Limb (tissue), 2 donors: Measurements from ENCODE around the gene ITGA3.

ENCODE experiments used
- DNase-seq, 2 donors: peaks; one replicate each; pipeline ENCODE4 v3.0.0-alpha.2; 2016; ENCODE audit errors: extremely low spot score in 2 of 2

ITGA3 gene

DNA sequence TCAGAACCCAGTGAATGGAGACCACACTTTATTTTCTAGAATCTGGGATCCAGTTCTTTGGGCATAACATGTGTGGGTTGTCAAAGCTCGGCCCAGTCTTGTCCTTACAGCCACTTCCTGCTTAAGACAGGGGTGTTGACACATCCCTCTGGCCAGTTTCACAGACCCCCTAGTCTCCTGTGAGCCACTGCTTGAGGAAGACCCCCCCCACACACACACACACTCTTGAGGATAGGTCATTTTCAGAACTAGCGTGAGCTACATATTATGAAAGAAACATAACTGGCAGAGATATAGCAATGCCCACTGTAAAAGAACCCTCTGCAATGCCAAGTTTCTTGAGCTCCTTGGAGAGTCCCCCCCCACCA is 36.0 kb downstream of the ITGA3 start:
- DNase-seq, result peak in 1 of 2 donors; percentile 21

GRCh38 chr17:50093246-50093645 is 37.3 kb downstream of the ITGA3 start:
- DNase-seq, result no peak

GRCh38 chr17:50093807-50094206 is 37.9 kb downstream of the ITGA3 start:
- no peak for DNase-seq

GRCh38 chr17:50094243-50094752 is 38.4 kb downstream of the ITGA3 start:
- peak; percentile 89 to 95 for DNase-seq

DNA sequence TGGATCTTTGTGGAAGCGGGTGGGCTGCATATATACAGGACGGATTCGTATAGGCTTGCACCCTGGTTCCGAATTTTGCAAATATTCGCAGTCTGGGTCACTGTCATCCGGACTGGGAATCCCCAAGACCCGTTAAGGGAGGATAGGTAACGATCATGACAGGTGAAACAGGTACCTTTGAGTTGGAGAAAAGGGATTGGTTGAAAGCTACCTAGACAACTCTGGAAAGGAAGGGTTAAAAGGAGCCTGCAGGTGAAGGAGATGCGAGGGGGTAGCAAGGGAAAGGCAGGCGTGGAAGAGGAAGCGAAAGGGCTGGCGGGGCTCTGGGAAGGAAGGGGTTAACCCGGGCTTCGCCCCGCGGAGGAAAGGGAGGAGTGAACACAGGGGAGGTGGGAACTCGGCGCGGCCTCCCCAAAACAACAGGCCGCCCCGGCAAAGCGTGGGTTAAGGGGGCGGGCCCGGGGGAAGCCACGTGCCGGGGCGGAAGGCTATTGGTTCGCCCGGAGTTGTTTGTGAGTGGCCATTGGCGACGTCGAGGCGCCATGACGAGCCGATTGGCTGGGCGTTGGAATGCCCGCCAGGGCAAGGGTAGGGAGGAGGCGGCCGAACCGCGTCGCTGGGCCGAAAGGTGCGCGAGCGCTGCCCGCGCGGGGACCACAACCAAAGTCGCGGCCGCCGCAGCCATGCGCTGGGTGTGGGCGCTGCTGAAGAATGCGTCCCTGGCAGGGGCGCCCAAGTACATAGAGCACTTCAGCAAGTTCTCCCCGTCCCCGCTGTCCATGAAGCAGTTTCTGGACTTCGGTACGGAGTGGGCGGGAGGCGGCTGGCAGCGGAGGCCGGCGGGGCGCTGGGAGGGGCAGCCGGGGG is 39.1 kb downstream of the ITGA3 start, which contains the start of gene PDK2:
Gene PDK2 (plus strand): TSS at position 599 of the 867 bp plus-strand sequence. CDS start 85 bp downstream, at position 684.
- DNase-seq, result peak; percentile 97 to 98

DNA sequence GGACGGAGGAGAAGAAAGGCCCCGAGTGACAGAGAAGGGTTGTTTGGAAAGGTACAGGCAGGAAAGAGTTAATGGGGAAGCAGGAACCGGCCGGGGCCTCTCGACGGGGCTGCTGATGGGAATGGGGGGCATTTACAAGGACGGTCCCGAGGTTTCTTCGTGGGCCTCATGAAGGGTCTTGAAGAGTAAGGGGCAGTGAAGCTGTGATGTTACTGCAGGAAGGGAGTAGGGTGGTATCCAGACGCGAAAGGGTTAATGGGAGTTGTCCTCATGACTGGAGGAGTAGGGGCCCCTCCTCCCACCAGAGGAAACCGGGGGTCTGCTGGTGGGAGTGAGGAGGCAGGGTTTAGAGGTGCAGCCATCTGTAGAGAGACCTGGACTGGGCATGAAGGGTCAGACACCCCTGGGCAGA is 39.7 kb downstream of the ITGA3 start:
- no peak for DNase-seq

DNA sequence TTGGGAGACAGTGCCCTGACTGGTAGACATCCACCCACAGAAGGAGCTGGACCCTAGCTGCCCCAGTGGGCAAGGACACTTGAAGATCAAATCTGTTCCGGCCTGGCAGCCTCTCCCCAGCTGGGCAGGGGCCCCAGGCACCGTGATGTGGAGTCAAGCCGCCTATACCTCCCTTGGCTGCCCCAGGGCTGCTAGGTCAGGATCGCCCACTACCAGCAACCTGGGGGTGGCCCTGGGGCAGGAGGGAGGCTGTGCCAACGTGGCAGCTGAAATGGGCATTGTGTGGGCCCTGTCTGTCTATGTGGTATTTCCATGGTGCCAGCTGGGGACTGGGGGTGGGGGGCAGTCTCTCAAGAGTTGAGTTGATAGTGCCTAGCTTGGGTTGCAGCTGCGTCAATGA is 40.2 kb downstream of the ITGA3 start:
- DNase-seq, result no peak

GRCh38 chr17:50096758-50097157 is 40.8 kb downstream of the ITGA3 start:
- DNase-seq, result no peak

DNA sequence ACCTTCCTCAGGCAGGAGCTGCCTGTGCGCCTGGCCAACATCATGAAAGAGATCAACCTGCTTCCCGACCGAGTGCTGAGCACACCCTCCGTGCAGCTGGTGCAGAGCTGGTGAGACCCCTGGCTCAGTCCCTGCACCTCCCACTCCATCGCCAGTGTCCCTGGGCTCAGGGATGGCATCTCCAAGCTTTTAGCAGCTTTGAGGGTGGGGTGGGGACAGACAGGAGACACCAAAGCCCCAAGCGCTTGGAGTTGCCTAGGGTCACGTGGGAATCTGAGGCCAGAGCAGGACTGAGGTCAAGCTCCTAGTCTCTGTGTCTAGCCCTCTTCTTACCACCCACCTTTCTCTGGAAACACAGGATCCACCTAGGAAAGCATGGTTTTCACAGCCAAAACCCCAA is 41.5 kb downstream of the ITGA3 start:
- DNase-seq, result no peak

- DNase-seq, result no peak
These were observed 42.0 kb downstream of the ITGA3 start for GRCh38 chr17:50097926-50098325.

DNA sequence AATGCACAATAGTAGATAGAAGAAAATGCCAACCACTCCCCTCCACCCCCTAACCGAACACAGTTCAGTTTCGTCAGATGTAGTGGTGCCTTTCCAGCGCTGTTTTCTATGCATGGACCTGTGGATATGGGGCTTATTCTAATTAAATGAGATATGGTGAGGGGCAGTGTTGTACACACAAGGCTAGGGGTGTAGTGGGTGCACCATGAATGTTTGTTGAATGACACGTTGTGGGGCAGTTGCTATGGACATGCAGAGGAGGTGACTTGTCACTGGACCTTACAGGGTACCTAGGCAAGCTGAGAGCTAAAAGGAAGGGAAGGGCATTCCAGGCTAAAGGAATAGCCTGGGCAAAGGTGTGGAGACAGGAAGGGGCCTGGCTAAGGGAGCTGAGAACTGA is 42.7 kb downstream of the ITGA3 start:
- no peak for DNase-seq

DNA sequence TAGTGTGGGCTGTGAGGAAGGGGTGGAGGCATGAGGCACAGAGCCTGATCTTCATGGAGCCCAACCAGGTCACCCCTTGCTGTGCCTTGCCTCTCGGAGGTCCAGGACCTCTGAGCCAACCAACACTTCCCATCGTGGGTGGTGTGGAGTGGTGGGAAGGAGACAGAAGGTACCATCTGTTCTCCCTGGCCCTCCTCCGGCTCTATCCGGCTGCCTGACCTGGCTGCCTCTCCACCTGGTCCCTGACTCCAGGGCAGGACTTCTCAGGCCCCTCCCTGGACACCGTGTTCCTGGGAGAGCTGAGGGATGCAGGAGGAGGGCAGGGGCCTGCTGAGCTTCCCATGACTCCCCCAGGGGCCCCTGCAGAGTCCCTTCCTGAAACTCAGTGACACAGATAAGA is 43.1 kb downstream of the ITGA3 start:
- no peak for DNase-seq

DNA sequence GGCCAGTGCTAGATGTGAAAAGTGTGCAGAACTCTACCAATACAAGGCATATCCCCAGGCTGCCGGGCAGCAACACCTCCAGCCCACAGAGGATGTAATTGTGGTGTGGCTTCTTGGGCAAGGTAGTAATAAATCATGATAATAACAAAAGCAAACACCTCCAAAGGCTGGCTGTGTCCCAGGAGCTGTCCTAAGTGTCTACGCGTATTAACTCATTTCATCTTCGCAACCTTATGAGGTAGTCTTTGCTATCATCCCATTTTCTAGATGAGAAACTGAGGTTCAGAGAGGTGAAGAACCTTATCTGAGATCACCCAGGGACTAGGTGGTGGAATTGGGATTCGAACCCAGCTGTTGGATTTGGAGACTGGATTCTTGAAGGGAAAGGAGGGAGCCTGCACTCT is 44.6 kb downstream of the ITGA3 start:
- DNase-seq, result no peak

- DNase-seq, result no peak
These were observed 45.0 kb downstream of the ITGA3 start for GRCh38 chr17:50100921-50101345.

DNA sequence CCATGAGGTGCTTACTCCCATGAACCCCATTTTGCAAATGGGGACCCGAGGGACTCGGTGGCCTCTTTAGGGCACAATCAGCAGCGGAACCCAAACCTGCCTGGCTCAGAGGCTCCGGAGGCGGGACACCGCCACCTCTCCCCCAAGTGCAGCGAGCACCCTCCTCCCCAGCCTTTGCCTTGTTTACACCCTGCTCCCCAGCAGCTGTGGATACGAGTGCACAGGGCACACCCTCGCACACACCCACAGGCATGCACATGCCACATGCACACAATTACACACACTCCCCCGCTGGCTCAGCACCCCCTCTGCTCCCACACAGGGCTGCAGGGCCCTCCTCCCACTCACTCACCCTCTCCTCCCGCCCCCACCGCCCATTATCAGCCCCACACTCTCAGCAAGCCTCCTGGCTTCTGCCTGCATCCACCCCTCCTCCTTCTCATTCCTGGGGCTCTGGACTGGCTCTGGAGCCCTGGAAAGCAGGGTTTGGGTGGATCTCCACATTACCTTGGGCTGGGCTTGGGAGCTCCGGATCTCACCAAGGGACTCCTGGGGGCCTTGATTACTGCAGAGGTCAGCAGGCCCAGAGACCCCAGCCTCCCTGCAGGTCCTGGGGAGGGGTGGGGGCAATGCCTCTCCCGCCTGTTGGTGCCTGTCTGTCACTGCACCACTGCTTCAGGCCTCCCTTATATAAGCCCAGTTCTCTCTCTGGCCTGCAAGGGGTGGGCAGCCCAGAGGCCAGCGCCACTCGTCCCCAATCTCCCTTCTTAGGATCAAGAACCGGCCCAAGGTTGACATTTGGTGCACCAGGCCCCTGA is 45.6 kb downstream of the ITGA3 start:
- DNase-seq, result no peak

DNA sequence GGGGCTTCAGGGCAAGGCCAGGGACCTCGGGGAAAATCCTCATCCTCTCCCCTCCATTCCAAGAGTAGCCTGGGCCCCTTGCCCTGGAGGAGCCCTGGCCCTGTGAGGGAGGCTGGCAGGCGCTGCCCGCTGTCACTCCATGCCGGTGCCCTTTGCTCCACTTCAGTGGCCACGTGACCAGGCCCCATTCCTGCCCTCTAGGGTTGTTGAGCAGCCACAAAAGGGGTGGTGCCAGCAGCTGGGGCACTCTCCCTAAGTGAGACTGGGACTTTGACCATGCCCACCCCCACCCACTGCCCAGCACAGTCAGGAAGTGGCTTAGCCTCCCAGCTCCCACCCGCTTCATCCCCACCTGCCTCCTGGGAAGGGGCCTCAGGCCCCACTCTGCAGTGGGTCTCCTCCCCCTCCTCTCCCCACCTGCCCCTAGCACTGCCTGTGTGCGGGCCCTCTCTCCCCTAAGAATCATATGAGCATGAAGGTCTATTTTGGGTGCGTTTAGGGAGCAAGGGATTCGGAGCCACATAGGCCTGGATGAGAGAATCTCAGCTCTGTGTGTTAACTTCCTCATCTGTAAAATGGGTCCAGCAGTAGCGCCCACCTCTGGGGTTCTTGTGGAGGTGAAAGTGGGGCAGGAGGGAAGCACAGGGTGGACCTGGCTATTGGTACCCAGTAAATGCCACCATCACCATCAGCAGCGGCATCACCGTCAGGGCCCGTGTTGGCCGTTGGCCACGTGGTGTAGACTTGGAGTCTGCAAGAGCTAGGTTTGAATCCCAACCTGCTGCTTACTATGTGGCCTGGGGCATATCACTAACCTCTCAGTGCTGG is 46.5 kb downstream of the ITGA3 start:
- DNase-seq, result no peak

DNA sequence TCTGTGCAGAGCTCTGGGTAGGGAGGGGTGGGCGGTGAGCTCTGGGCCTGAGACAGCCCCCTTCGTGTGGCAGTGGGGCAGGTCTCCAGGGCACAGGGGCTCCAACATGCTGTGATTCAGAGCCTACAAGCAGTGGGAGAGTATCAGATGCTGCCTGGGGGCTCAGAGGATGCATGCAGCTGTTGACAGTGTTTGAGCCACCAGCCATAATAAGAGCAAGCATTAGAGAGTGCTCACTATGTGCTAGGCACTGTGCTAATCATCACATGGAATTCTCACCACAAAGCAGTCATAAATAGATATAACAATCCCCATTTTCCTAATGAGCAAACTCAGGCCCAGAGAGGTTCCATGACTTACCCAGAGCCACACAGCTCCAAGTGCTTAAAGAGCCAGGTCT is 47.3 kb downstream of the ITGA3 start:
- DNase-seq, result no peak

- no peak for DNase-seq
These were observed 48.0 kb downstream of the ITGA3 start for GRCh38 chr17:50103941-50104340.

GRCh38 chr17:50105811-50106210 is 49.9 kb downstream of the ITGA3 start:
- no peak for DNase-seq

- no peak for DNase-seq
These were observed 50.7 kb downstream of the ITGA3 start for GRCh38 chr17:50106393-50107131.
